ENCODE results near the gene CNTNAP5.

The CNTNAP5 gene

GRCh38 chr2:124485659-124486058, 460.6 kb downstream of the CNTNAP5 start:
- DNase-seq = no peak

GRCh38 chr2:124489686-124490085, 464.6 kb downstream of the CNTNAP5 start:
- no peak for DNase-seq

DNA sequence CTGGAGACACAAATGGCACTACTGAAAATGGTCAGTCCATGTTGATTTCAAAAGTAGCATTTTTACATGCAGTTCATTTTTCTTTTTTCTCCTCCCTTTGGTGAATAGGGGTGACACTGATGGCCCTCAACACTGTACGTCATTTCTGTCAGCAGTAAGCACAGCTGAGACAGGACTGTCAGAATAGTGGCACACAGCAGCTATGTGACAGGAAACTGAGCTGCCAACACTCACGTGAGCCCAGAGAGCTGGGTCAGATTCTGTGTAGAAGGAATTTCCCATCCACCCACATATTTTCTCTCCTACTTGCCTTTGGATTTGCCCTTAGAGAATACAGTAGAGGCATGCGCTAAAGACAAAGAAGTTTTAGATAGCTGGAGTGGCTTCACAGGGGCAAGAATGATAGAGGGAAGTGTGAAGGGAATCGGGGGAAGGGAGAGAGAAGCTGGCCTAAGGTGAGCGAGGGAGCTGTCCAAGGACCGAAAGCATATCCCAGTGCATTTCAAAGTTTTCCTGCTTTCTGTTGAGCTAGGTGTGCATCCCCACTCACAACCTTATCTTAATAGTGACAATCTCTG, 476.6 kb downstream of the CNTNAP5 start:
- no peak for DNase-seq

DNA sequence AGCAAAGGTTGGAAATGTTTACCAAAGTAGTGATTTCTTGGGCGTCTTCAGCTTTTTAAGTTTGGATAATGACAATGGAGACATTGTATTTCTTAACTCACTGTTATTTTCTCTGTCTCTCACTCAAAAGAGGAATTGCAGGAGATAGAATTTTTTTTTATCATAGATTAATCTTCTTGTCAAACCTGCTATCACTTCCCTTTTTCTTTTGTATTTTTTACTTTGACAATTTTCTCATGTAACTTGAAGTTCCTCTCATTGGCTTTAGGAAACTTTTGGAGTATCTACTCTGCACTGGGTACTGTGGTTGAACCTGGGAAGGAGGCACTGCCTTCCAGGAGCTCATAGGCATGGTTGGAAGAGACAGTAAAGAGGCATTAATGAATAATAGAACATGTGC, 489.1 kb downstream of the CNTNAP5 start:
- DNase-seq = no peak

GRCh38 chr2:124520953-124521352, 495.9 kb downstream of the CNTNAP5 start:
- DNase-seq = no peak

DNA sequence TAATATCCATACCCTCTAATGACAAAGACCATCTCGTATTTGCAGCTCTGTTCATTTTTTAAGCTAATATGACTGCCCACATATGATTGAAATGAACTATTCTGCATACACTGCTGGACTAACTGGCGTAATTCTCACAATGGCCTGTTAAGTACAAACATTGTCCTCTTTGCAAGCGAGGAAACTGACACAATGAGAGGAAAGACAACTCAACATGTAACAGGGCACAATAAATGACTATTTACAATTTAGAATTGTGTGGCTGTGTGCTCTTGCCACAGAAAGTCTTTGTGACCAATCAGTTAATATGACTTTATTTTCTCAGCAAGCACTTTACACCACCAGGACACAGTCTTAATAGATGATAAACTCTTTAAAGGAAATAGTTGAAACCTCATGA, 498.0 kb downstream of the CNTNAP5 start:
- no peak for DNase-seq

DNA sequence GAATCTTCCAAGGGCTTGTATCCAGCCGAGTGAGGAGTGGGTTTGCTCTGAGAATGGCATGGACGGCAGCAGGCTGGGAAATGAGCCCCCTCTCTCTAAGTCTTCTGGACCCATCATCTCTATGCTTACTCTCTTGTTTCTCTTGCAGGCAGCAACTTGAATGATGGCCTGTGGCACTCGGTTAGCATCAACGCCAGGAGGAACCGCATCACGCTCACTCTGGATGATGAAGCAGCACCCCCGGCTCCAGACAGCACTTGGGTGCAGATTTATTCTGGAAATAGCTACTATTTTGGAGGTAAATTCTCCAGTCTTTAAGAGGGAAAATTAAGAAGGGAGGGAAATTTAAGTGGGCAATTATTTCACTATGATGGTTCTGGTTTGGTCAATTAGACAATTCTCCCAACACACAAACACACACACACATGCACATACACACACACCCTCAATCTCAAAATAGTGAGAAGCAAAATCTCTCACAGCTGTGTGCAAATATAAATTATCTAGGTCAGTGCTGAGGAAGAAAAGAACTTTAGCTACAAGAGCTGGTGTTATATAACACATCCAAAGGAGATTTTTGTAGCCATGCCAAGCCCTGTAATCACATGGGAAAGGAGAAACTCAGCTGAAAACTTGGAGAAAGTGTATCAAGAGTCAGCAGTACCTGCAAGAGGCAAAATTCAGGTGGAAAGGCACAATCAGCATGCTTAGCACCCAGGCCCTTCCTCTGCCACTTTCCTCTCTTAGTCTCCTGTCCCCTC, 499.2 kb downstream of the CNTNAP5 start:
- no peak for DNase-seq

DNA sequence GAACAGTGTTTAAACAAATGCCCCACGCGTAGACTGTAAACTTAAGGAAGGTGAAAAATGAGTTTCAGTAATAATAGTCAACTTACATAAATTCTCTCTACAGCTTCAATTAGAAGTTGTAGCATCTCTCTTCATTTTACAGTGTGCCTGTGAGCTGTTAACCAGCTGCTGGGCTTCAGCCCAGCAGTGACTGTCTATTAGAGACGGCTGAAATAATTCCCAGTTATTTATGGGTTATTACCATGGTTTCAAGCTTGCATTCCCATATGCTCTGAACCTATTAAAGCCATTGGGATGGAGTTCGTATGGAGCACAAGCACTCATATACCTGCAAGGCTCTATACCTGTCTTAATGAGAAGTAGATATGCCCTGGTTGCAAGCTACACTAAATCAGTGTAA, 501.1 kb downstream of the CNTNAP5 start:
- no peak for DNase-seq

DNA sequence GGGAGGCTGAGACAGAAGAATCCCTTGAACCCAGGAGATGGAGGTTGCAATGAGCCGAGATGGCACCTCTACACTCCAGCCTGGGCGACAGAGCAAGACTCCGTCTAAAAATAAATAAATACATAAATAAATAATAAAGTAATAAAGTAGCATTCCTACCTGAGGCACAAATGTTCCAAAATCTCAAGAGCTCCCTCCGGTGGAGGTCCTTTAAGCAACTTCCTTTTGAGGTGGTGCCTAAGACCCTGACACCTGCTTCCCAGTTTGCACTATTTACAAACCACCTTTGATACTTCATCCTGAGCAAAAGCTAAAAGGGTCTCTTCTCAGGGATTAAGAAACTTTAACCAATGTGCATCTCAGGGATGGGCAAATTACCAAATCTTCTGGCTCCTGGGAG, 505.1 kb downstream of the CNTNAP5 start:
- no peak for DNase-seq

GRCh38 chr2:124533226-124533954, 508.3 kb downstream of the CNTNAP5 start:
- no peak for DNase-seq

- no peak for DNase-seq
Measured at GRCh38 chr2:124534028-124534427, 508.9 kb downstream of the CNTNAP5 start.

DNA sequence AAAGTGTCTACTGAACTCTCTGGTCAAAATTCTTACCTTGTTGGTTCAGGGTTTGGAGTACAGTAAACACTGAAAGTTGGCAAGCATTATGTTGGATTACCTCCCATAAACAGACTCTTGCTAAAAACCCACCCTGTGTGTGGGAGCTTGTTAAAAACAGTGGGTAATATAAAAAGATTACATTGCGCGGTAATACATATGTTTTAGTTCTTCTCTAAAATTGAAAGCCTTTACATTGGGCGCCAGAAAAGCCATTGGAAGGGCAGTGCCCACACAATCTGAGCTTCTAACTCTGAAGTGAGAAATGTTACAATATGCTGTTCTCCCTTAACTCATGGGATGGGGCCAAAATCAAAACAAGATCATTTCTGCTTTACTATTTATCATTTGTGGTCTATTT, 510.7 kb downstream of the CNTNAP5 start:
- DNase-seq = no peak

- no peak for DNase-seq
Measured at GRCh38 chr2:124536591-124536990, 511.5 kb downstream of the CNTNAP5 start.

DNA sequence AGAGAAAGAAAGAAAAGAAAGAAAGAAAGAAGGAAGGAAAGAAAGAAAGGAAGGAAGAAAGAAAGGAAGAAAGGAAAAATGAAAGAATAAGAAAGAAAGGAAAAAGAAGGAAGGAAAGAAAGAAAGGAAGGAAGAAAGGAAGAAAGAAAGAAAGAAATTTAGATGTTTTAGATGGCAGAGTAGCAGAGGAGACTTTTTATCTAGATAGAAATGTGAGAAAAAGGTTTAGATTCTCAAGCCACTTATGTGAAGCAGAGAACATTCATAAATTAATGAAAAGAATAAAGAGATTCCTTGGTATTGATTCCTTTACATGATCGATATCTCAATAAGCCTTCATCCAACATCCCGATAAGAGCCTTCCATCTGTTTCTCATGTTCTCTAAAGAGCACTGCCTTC, 513.5 kb downstream of the CNTNAP5 start:
- no peak for DNase-seq

GRCh38 chr2:124540805-124541204, 515.7 kb downstream of the CNTNAP5 start:
- no peak for DNase-seq

- no peak for DNase-seq
Measured at GRCh38 chr2:124542932-124543640, 518.0 kb downstream of the CNTNAP5 start.

- no peak for DNase-seq
Measured at GRCh38 chr2:124547700-124548099, 522.6 kb downstream of the CNTNAP5 start.

- DNase-seq = no peak
Measured at GRCh38 chr2:124558277-124558905, 533.3 kb downstream of the CNTNAP5 start.

DNA sequence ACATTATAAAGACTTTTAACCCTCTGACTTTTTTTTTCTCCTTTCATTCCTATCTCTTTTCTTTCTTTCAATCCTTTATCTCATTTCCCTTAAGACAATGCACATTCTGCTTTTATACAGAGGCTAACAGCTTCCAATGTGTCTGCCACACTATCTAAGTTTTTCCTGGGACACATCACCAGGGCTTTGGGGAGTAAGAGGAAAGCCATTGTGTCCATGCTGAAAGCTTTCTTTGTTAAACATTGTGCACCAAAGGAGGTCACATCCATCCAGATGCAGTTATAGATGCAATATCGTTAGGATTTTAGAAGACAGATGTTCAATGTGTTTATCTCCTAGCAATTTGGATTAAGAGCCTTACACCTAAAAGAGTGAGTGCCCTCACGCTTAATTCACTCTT, 534.1 kb downstream of the CNTNAP5 start:
- no peak for DNase-seq

- no peak for DNase-seq
Measured at GRCh38 chr2:124560592-124561112, 535.6 kb downstream of the CNTNAP5 start.

DNA sequence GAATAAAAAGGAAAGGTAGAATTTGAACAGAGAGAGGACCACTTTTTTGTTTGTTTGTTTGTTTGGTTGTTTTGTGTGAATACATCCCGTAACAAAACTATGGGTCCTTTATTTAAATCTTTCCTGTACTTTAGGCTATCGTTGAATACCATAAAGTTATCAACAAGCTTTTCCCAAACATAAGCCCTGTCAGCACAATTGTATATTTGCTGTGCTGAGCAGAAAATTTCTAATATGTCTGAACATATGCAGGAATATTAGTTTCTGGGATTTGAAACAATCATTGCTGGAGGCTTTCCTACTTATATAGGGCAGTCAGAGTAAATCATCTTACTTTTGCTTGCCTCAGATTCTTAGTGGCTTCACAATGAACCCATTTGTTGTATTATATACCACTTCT, 536.4 kb downstream of the CNTNAP5 start:
- DNase-seq = no peak

DNA sequence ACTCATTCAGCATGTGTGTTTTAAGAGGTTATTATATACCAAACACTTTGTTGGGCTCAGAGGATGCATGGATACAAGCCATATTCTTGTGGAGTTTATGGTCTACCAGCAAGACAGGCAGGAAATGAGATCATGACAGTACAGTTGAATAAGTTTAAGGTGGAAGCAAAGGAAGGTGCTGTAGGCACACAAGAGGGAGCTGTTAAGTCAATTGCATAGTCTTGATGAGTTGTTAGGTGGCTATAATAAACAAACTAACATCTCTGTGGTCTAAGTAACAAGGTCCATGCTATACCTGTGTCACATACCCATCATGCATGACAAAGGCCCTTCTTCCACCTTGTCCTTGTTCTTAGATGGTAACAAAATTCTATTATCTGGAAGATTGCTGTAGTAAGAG, 538.3 kb downstream of the CNTNAP5 start:
- DNase-seq = no peak

- no peak for DNase-seq
Measured at GRCh38 chr2:124566518-124566970, 541.5 kb downstream of the CNTNAP5 start.
